GM23338 (cell line): ENCODE measurements around the gene ALOX15. TPM values are rescaled to one million over a fixed set of nuclear protein-coding genes. Genes with fewer than 3 reads are reported as not detected.

Source experiments
- ATAC-seq: fragments of 200-7000 bp; cut with Tn5 transposase; 3 replicates; pipeline ENCODE4 v1.9.1; 2020
- DNase-seq: peaks from one replicate; pipeline ENCODE4 v3.0.0-alpha.2; 2015; ENCODE audit warnings: low spot score
- H2AFZ ChIP-seq: fragments of 200-600 bp; sonication (generic); 2 replicates; pipeline ENCODE4 v1.8.0; 2016; ENCODE audit warnings: antibody characterized with exemption, mild to moderate bottlenecking, moderate library complexity
- H3F3A ChIP-seq: fragments of 200-600 bp; sonication (generic); replicated peaks from 2 replicates; pipeline ENCODE4 v1.8.0; 2017; ENCODE audit warnings: antibody characterized with exemption, mixed run types, low read depth
- H3K27ac ChIP-seq: fragments of 200-600 bp; sonication (generic); 2 replicates; pipeline ENCODE4 v1.6.1; 2016; ENCODE audit warnings: low read depth
- H3K27me3 ChIP-seq: fragments of 200-600 bp; sonication (generic); 2 replicates; pipeline ENCODE4 v1.8.0; 2016; ENCODE audit warnings: mild to moderate bottlenecking, mixed run types, moderate library complexity; ENCODE audit not compliant: insufficient read depth
- H3K36me3 ChIP-seq: fragments of 200-600 bp; sonication (generic); 2 replicates; pipeline ENCODE4 v1.8.0; 2016; ENCODE audit warnings: mild to moderate bottlenecking; ENCODE audit not compliant: insufficient read depth
- H3K4me1 ChIP-seq: fragments of 200-600 bp; sonication (generic); 2 replicates; pipeline ENCODE4 v1.8.0; 2016; ENCODE audit warnings: mild to moderate bottlenecking, moderate library complexity; ENCODE audit not compliant: insufficient read depth
- H3K4me2 ChIP-seq: fragments of 200-600 bp; sonication (generic); 2 replicates; pipeline ENCODE4 v1.7.1; 2017; ENCODE audit warnings: mixed run types
- H3K4me3 ChIP-seq: fragments of 200-600 bp; sonication (generic); 2 replicates; pipeline ENCODE4 v1.6.1; 2016; ENCODE audit warnings: mixed run types
- H3K79me2 ChIP-seq: fragments of 200-600 bp; sonication (generic); replicated peaks from 2 replicates; pipeline ENCODE4 v1.8.0; 2017; ENCODE audit warnings: mild to moderate bottlenecking; ENCODE audit not compliant: insufficient read depth
- H3K9me2 ChIP-seq: fragments of 200-600 bp; sonication (generic); 2 replicates; pipeline ENCODE4 v1.8.0; 2017; ENCODE audit not compliant: insufficient read depth
- H4K20me1 ChIP-seq: fragments of 200-600 bp; sonication (generic); replicated peaks from 2 replicates; pipeline ENCODE4 v1.8.0; 2017; ENCODE audit warnings: mild to moderate bottlenecking; ENCODE audit not compliant: insufficient read depth
- H3K27ac Mint-ChIP-seq: 2 replicates; pipeline ENCODE4 v1.8.0; 2020; ENCODE audit warnings: inconsistent platforms, mild to moderate bottlenecking, moderate library complexity, mixed read lengths
- H3K27me3 Mint-ChIP-seq: 3 replicates; pipeline ENCODE4 v1.8.0; 2022; ENCODE audit warnings: low read depth, mild to moderate bottlenecking, moderate library complexity, mixed read lengths, inconsistent platforms; ENCODE audit not compliant: insufficient read depth, poor library complexity
- H3K36me3 Mint-ChIP-seq: 3 replicates; pipeline ENCODE4 v1.8.0; 2021; ENCODE audit warnings: low read depth, mild to moderate bottlenecking, inconsistent platforms, moderate library complexity, mixed read lengths
- H3K4me1 Mint-ChIP-seq: 3 replicates; pipeline ENCODE4 v1.8.0; 2020; ENCODE audit warnings: mild to moderate bottlenecking, inconsistent platforms, mixed read lengths
- H3K4me3 Mint-ChIP-seq: 3 replicates; pipeline ENCODE4 v1.8.0; 2021; ENCODE audit warnings: moderate library complexity, mild to moderate bottlenecking, inconsistent platforms, mixed read lengths
- H3K9me3 Mint-ChIP-seq: 3 replicates; pipeline ENCODE4 v1.8.0; 2020; ENCODE audit warnings: moderate library complexity, mild to moderate bottlenecking, inconsistent platforms, mixed read lengths
- EZH2 ChIP-seq: fragments of 200-600 bp; sonication (generic); IDR thresholded peaks from one replicate; pipeline ENCODE4 v1.8.0; 2017; ENCODE audit warnings: antibody characterized with exemption, mild to moderate bottlenecking, low read depth; ENCODE audit not compliant: unreplicated experiment
- EZH2phosphoT487 ChIP-seq: fragments of 200-600 bp; sonication (generic); IDR thresholded peaks from one replicate; pipeline ENCODE4 v1.8.1; 2018; ENCODE audit warnings: antibody characterized with exemption; ENCODE audit not compliant: unreplicated experiment
- JUNB ChIP-seq: IDR thresholded peaks from one replicate; pipeline ENCODE4 v1.6.1; 2016; ENCODE audit warnings: antibody characterized with exemption; ENCODE audit not compliant: unreplicated experiment
- POLR2AphosphoS5 ChIP-seq: IDR thresholded peaks from 2 replicates; pipeline ENCODE4 v1.6.1; 2016; ENCODE audit warnings: antibody characterized with exemption, low read depth
- ZNF331 ChIP-seq: fragments of 250-450 bp; sonication (Bioruptor Pico); IDR thresholded peaks from 2 replicates; pipeline ENCODE4 v1.5.0; 2020; ENCODE audit warnings: low read depth, mild to moderate bottlenecking, moderate library complexity
- polyA plus RNA-seq: library from polyadenylated mRNA; unstranded; fragments of >200 nt; fragmentation: Nextera tagmentation; extraction: Ambion mirVana; gene quantifications from 2 replicates; pipeline ENCODE4 v1.2.1, GENCODE V29; 2016
- total RNA-seq: library from RNA; depleted of rRNA; stranded (reverse); fragments of >200 nt; shearing (Covaris generic); gene quantifications from 2 replicates; pipeline ENCODE4 v1.2.3, GENCODE V29; 2014
- TF ChIP-seq, protein P1 (sequence below): fragments of 250-450 bp; sonication (Bioruptor Pico); IDR thresholded peaks from 2 replicates; pipeline ENCODE4 v1.5.0; 2020; ENCODE audit warnings: mild to moderate bottlenecking, moderate library complexity

Gene ALOX15
- total and polyA plus RNA-seq, 2 experiments from 2014 or later: 1.2 to 1.4 TPM

DNA sequence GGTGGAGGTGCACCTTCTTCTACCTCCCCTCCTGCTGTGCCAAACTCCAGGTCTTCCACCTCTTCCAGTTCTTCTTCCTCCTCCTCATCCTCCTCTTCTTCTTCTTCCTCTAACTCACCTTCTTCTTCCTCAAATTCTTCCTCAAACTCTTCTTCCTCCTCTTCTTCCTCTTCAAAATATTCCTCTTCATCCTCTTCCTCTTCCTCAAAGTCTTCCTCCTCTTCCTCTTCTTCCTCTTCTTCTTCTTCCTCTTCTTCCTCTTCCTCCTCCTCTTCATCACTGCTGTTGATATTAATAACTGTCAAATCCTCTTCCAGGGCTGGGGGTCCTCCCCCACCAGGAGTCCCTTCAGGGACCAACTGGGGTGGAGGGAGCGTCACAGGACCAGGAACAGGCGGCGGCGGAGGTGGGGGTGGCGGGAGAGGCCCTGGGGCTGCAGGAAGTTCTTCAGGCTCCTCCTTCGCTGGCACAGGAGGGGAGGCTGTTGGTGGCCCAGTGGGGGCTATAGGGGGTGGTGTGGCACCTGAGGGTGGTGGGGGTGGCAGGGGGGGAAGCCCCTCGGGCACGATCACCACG is 30.7 kb upstream of the ALOX15 start:
- H3K4me1 Mint-ChIP-seq: peaks cover 10% of the 10 kb centered on the region
- no peaks in the 10 kb centered on the region for H3K79me2 ChIP-seq
- H3K4me3 ChIP-seq: no peak overlapping the region
- H3K27ac ChIP-seq: no peak overlapping the region
- H2AFZ ChIP-seq: no peak overlapping the region
- peaks cover 5% of the 10 kb centered on the region; the same call in 1 of the 2 replicates for H4K20me1 ChIP-seq
- H3F3A ChIP-seq: no peaks in the 10 kb centered on the region; the same call in none of the 2 replicates
- no peak overlapping the region for H3K4me2 ChIP-seq
- no peak overlapping the region; the same call in 2 of the 3 replicates for H3K4me3 Mint-ChIP-seq
- peaks cover 22% of the 10 kb centered on the region for H3K36me3 ChIP-seq
- H3K36me3 Mint-ChIP-seq: peaks cover 74% of the 10 kb centered on the region
- H3K27me3 ChIP-seq: no peaks in the 10 kb centered on the region
- no peaks in the 10 kb centered on the region for H3K9me2 ChIP-seq
- peaks cover 7% of the 10 kb centered on the region for H3K4me1 ChIP-seq
- peaks cover 4% of the 10 kb centered on the region for H3K27me3 Mint-ChIP-seq
- no peak for TF ChIP-seq EZH2
- no peak for TF ChIP-seq EZH2phosphoT487
- TF ChIP-seq JUNB: no peak
- TF ChIP-seq, protein P1, sequence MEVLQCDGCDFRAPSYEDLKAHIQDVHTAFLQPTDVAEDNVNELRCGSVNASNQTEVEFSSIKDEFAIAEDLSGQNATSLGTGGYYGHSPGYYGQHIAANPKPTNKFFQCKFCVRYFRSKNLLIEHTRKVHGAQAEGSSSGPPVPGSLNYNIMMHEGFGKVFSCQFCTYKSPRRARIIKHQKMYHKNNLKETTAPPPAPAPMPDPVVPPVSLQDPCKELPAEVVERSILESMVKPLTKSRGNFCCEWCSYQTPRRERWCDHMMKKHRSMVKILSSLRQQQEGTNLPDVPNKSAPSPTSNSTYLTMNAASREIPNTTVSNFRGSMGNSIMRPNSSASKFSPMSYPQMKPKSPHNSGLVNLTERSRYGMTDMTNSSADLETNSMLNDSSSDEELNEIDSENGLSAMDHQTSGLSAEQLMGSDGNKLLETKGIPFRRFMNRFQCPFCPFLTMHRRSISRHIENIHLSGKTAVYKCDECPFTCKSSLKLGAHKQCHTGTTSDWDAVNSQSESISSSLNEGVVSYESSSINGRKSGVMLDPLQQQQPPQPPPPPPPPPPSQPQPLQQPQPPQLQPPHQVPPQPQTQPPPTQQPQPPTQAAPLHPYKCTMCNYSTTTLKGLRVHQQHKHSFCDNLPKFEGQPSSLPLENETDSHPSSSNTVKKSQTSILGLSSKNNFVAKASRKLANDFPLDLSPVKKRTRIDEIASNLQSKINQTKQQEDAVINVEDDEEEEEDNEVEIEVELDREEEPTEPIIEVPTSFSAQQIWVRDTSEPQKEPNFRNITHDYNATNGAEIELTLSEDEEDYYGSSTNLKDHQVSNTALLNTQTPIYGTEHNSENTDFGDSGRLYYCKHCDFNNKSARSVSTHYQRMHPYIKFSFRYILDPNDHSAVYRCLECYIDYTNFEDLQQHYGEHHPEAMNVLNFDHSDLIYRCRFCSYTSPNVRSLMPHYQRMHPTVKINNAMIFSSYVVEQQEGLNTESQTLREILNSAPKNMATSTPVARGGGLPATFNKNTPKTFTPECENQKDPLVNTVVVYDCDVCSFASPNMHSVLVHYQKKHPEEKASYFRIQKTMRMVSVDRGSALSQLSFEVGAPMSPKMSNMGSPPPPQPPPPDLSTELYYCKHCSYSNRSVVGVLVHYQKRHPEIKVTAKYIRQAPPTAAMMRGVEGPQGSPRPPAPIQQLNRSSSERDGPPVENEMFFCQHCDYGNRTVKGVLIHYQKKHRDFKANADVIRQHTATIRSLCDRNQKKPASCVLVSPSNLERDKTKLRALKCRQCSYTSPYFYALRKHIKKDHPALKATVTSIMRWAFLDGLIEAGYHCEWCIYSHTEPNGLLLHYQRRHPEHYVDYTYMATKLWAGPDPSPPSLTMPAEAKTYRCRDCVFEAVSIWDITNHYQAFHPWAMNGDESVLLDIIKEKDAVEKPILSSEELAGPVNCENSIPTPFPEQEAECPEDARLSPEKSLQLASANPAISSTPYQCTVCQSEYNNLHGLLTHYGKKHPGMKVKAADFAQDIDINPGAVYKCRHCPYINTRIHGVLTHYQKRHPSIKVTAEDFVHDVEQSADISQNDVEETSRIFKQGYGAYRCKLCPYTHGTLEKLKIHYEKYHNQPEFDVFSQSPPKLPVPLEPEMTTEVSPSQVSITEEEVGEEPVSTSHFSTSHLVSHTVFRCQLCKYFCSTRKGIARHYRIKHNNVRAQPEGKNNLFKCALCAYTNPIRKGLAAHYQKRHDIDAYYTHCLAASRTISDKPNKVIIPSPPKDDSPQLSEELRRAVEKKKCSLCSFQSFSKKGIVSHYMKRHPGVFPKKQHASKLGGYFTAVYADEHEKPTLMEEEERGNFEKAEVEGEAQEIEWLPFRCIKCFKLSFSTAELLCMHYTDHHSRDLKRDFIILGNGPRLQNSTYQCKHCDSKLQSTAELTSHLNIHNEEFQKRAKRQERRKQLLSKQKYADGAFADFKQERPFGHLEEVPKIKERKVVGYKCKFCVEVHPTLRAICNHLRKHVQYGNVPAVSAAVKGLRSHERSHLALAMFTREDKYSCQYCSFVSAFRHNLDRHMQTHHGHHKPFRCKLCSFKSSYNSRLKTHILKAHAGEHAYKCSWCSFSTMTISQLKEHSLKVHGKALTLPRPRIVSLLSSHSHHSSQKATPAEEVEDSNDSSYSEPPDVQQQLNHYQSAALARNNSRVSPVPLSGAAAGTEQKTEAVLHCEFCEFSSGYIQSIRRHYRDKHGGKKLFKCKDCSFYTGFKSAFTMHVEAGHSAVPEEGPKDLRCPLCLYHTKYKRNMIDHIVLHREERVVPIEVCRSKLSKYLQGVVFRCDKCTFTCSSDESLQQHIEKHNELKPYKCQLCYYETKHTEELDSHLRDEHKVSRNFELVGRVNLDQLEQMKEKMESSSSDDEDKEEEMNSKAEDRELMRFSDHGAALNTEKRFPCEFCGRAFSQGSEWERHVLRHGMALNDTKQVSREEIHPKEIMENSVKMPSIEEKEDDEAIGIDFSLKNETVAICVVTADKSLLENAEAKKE (CRISPR knock-in tag): no peak
- TF ChIP-seq POLR2AphosphoS5: no peak
- no peaks in the 10 kb centered on the region; the same call in 2 of the 3 replicates for H3K9me3 Mint-ChIP-seq
- DNase-seq (no peak), ATAC-seq (no peak)
- no peak overlapping the region for H3K27ac Mint-ChIP-seq

DNA sequence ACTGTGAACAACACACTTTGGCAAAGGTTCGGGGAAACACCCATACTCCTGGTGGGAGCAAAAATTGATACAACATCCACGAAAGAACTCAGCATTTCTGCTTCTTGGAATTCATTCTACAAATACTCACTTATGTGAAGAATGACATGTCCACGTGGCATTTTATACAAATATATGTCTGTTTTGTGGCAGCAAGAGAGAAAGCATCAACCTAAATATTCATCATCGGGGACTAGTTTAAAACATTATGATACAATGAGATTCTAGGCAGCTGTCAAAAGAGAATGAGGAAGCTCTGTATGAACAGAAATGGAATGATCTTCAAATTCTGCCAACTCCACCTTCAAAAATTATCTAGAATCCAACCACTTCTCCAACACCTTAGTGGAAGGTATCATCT is 25.7 kb upstream of the ALOX15 start:
- no peaks in the 10 kb centered on the region for H3K9me2 ChIP-seq
- H3K4me3 Mint-ChIP-seq: no peak overlapping the region
- H3F3A ChIP-seq: no peaks in the 10 kb centered on the region; the same call in none of the 2 replicates
- H2AFZ ChIP-seq: no peak overlapping the region
- H3K27me3 ChIP-seq: no peaks in the 10 kb centered on the region
- peaks cover 25% of the 10 kb centered on the region for H3K36me3 Mint-ChIP-seq
- H3K27ac Mint-ChIP-seq: no peak overlapping the region
- 0 out of 2 replicates have a peak, but pooled peaks cover 5% of the 10 kb centered on the region for H4K20me1 ChIP-seq
- H3K79me2 ChIP-seq: no peaks in the 10 kb centered on the region
- DNase-seq (no peak), ATAC-seq (no peak)
- peaks cover 10% of the 10 kb centered on the region for H3K4me1 ChIP-seq
- peaks cover 18% of the 10 kb centered on the region for H3K4me1 Mint-ChIP-seq
- H3K27me3 Mint-ChIP-seq: peaks cover 3% of the 10 kb centered on the region
- no peaks in the 10 kb centered on the region; the same call in 2 of the 3 replicates for H3K9me3 Mint-ChIP-seq
- peaks cover 4% of the 10 kb centered on the region; the same call in 1 of the 2 replicates for H3K36me3 ChIP-seq
- no peak overlapping the region for H3K4me3 ChIP-seq
- H3K27ac ChIP-seq: no peak overlapping the region
- no peak overlapping the region for H3K4me2 ChIP-seq
- TF ChIP-seq, protein P1 (CRISPR knock-in tag): no peak
- no peak for TF ChIP-seq ZNF331
